ENCODE results near the gene MAP10.

DNA sequence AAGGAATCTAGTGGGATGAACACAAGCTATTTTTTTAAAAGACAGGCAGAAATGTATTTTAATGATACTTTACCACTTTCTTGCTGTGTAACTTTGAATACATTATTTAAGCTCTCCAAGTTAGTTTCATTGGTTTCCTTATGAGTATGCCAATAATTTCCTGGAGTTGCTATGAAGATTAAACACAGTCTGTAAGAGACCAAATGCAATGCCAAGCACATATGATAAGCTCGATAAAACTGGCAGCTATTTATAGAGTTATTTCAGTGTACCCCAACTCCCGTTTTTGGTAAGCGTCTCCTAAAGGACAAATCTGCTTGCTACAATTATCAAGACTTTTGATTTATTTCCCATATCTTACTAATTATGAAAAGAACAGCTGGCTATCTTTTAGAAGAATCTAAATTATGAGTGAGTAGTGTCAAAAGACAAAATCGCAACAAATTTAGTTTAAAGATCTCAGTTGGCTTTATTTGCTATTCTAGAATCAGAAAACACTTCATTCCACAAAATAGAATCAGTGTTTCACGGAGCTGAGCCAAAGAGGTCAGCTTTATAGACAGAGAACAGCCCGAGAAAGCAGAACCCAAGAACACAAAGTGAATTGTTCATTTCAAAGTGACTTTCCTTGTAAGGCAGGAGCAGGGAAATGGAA lies 7.2 kb upstream of the MAP10 start:
- no peak for TF ChIP-seq POLR2A (IDR thresholded peaks at IDR 0.05)
- TF ChIP-seq, protein P1, sequence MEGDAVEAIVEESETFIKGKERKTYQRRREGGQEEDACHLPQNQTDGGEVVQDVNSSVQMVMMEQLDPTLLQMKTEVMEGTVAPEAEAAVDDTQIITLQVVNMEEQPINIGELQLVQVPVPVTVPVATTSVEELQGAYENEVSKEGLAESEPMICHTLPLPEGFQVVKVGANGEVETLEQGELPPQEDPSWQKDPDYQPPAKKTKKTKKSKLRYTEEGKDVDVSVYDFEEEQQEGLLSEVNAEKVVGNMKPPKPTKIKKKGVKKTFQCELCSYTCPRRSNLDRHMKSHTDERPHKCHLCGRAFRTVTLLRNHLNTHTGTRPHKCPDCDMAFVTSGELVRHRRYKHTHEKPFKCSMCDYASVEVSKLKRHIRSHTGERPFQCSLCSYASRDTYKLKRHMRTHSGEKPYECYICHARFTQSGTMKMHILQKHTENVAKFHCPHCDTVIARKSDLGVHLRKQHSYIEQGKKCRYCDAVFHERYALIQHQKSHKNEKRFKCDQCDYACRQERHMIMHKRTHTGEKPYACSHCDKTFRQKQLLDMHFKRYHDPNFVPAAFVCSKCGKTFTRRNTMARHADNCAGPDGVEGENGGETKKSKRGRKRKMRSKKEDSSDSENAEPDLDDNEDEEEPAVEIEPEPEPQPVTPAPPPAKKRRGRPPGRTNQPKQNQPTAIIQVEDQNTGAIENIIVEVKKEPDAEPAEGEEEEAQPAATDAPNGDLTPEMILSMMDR (IDR thresholded peaks at IDR 0.05): no peak
